Left hindlimb (tissue), 1 donor: ENCODE data around the gene CDC25B.
"Not testable (repeated sequence)": the region's sequence is repeated elsewhere in the genome, so short reads cannot be mapped to it uniquely, and the experiment has no call there.

ENCODE experiments used
- DNase-seq: peaks from one replicate; pipeline ENCODE4 v3.0.0-alpha.2; 2018

CDC25B gene

GRCh38 chr20:3786126-3786484, 10.0 kb upstream of the CDC25B start:
- DNase-seq, result no peak

DNA sequence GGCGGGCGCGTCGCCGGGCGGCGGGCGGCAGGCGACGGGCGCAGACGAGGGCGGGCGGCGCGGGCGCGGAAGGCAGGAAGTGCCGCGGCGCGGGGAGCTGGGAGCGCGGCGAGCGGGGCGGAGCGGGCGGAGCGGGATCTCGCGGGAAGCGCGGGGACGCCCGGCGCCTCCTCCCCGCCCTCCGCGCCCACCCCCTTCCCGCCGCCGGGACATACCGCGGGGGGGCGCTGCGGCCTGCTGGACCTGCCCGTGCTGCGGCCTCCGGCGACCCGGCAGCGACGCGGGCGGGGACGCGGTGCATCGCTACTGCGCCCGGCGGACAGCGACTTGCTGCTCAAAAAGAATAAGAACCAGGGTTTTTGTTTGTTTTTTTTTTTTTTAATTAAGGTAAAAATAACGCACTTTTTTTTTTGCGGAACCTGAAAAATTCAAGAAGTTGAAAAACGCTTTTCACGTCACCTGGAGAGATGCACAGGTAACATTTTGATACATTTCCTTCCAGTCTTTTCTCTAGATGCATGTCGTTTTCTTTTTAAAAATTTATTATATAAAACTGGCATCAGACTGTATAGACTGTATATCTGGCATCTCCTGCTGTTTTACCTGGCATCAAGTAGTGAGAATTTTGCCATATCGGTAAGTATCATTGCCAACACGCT, 9.3 kb upstream of the CDC25B start, which contains the start of gene CENPB:
Gene CENPB, minus strand, starts transcription at position 76 of the 659 bp plus-strand sequence. CDS start 257 bp downstream, outside the sequence.
- peak; percentile 92 for DNase-seq

- no peak for DNase-seq
These were observed 8.6 kb upstream of the CDC25B start for GRCh38 chr20:3787324-3788014.

DNA sequence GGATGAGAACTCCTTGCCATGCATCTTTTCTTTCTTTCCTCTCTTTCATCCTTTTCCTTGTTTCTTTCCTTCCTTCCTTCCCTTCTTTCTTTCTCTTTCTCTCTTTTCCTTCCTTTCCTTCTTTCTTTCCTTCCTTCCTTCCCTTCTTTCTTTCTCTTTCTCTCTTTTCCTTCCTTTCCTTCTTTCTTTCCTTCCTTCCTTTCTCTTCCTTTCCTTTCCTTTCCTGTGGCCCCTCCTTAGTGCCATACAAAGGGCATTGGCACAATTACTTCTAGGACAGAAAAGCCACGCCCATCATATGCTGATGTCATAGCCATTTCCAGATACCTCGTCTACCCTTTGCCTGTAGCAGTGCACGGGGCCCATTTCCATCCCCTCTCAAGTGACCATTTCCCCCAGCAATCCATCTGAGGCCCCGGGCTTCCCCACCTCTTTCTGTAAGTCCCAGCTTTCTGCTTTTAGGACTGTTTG, 7.4 kb upstream of the CDC25B start:
- DNase-seq, result no peak

- DNase-seq, result not testable (repeated sequence)
These were observed 6.9 kb upstream of the CDC25B start for GRCh38 chr20:3789201-3789600.

GRCh38 chr20:3794168-3794567, 1.9 kb upstream of the CDC25B start:
- DNase-seq, result not testable (repeated sequence)

DNA sequence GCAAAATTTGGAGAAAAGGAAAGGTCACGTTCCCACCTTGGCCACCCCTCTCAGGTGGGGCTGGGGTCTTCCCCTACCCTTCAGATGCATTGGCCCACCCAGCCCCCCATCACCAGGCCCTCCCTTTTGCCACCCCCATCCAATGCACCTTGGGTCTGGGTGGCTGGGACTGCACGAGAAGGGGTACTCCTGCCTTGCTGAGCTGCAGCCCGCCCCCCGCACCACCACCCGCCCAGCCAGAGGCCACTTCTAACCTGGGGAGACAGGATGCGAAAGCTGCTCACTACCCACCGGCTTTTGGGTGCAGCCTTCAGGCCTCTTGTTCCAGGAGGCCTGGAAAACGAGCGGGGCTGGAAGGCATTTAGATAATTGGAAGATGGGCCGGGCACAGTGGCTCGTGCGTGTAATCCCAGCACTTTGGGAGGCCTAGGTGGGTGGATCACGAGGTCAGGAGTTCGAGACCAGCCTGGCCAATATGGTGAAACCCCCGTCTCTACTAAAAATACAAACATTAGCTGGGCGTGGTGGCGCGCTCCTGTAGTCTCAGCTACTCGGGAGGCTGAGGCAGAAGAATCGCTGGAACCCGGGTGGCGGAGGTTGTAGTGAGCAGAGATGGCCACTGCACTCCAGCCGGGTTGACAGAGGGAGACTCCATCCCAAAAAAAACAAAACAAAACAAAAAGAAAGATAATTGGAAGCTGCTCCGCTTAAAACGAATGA, 1.2 kb upstream of the CDC25B start:
- no peak for DNase-seq

DNA sequence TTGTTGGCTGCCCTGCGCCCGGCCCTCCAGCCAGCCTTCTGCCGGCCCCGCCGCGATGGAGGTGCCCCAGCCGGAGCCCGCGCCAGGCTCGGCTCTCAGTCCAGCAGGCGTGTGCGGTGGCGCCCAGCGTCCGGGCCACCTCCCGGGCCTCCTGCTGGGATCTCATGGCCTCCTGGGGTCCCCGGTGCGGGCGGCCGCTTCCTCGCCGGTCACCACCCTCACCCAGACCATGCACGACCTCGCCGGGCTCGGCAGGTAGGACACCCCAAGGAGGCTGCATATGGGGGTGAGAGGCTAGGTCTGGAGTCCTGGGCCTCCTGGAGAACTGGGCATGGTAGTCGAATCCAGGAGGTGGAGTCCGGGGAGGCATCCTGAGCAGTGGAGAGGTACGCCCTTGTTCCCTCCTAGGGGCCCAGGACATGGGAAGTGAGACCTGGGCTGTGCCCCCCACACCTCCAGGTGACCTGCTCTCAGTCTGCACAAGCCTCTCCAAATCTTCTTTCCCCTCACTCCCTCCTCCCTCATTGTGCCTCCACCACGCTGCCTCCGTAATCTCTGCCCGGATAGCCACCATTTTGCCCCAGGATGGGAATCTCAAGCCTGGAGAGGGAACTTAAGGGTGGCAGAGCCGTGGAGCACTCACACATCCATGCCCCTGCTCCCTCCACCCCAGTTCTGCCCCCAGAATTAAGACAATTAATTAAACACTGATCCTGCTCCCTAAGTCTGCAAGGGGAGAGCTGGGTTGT, 541 bp downstream of the CDC25B start:
- no peak for DNase-seq

DNA sequence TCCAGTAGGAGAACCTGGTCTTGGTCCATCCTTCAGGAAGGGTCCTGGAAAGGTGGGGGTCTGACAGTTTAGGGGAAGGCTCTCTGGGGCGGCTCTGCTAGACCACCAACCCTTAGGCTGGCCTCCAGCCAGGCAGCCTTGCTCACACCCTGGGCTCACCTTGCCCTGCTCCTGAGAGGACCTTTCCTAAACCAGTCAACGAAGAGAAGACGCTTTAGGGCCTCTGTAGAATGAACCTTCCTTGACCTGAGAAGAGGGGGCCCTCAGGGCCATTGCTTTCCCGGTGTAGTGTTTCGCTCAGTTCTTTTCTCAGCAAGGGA, 1.1 kb downstream of the CDC25B start:
- no peak for DNase-seq

GRCh38 chr20:3797592-3798372, 1.7 kb downstream of the CDC25B start:
- no peak for DNase-seq

DNA sequence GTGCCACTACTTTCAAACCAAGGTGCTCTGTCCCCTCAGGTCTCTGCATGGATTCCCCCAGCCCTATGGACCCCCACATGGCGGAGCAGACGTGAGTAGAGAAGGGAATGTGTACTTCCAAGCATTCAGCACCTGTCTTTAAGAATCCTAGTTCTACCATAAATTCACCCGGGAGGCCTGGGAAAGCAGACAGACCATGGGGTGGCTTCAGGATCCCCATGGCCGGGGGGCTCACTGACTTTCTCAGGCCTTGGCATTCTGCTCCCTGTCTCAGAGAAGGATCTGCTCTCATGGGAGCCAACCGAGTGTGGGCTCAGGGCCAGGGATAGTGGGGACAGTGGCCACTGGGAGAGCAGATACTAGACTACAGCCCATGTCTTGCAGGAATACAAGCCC, 2.3 kb downstream of the CDC25B start:
- no peak for DNase-seq

DNA sequence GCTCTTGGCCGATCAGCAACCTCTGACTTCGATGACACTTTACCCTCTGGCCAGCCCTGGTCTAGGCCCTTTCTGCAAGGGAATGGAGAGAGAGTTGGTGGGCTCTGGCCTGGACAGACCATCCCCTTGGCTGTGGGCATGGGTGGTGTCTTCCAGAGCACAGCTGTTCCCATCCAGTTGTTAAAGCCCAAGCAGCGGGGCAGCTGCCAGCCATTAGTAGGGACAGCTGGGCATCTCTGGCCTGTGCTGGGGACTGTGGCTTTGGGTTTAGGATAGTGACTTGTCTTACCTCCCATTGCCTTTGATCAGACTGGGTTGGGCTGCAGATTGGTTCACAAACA, 2.8 kb downstream of the CDC25B start:
- no peak for DNase-seq

- DNase-seq, result no peak
These were observed 4.3 kb downstream of the CDC25B start for GRCh38 chr20:3800256-3800877.

DNA sequence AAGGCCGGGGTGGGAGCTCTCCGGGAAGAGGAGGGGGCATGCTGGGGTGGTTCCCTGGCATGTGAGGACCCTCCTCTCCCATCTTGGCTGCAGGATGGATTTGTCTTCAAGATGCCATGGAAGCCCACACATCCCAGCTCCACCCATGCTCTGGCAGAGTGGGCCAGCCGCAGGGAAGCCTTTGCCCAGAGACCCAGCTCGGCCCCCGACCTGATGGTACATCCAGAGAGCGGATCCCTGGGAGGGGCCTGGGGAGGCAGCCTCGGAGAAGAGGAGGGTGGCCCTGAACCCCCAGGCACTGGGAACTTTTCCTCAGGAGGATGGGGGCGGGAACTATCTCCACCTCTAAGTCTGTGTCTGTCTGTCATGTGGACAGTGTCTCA, 4.8 kb downstream of the CDC25B start:
- no peak for DNase-seq

- DNase-seq, result no peak
These were observed 5.2 kb downstream of the CDC25B start for GRCh38 chr20:3801299-3801698.

DNA sequence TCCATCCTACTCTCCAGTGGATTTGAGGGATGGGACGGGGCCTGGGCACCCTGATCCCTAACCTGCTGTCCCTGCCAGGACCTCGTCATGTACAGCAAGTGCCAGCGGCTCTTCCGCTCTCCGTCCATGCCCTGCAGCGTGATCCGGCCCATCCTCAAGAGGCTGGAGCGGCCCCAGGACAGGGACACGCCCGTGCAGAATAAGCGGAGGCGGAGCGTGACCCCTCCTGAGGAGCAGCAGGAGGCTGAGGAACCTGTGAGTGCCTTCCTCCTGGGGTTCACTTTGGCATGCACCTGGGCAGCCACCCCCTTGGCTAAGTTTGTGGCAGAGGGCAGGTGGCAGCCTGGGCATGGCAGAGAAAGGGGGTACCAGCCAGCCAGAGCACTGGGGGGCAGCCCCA, 5.7 kb downstream of the CDC25B start:
- no peak for DNase-seq

GRCh38 chr20:3802524-3803239, 6.6 kb downstream of the CDC25B start:
- no peak for DNase-seq

GRCh38 chr20:3803289-3803688, 7.2 kb downstream of the CDC25B start:
- DNase-seq, result no peak

DNA sequence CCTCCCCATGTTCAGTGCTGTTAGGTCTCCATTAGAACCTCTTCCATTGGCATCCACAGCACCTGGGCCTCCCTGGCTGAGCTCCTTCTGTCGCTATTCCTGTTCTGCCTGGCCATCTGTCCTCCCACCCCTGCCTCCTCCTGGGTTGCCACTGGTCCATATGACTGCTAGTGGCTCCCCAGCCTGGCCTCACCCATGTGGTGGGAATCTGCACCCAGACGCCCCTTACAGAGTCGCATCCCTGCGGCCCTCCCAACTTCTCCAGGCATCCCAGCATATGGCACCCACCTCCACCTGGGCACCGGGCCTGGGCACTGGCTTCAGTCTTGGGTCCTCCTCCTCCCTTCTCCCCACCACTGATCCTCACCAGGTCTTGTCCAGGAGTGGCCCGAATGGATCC, 7.7 kb downstream of the CDC25B start:
- peak; percentile 15 for DNase-seq

DNA sequence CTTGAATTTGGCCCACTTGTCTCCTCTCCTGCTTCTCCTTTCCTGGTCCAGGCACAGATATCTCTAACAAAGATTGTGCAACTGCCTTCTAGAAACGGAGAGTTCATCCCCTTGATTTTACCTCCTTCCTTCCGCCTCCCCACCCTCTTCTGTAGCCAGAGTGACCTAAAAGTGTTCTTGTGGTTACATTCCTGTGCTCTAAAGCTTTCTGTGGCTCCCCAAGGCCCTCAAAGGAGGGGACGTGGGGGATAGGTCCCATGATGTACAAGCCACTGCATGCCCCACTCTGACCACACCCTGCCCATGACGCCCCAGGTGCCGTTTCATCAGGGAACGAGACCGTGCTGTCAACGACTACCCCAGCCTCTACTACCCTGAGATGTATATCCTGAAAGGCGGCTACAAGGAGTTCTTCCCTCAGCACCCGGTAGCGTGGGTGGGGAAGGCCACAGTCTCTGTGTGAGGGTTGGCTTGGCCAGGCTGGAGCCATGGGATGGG, 8.2 kb downstream of the CDC25B start:
- peak; percentile 7 for DNase-seq

DNA sequence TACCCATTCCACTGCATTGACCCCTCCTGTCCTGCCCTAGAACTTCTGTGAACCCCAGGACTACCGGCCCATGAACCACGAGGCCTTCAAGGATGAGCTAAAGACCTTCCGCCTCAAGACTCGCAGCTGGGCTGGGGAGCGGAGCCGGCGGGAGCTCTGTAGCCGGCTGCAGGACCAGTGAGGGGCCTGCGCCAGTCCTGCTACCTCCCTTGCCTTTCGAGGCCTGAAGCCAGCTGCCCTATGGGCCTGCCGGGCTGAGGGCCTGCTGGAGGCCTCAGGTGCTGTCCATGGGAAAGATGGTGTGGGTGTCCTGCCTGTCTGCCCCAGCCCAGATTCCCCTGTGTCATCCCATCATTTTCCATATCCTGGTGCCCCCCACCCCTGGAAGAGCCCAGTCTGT, 8.7 kb downstream of the CDC25B start:
- DNase-seq, result peak; percentile 23
